H1 (cell line): Measurements from ENCODE around the gene ZNF14. TPM values are rescaled to one million over a fixed set of nuclear protein-coding genes. Genes with fewer than 3 reads are reported as not detected.

Experiments
- CTCF ChIA-PET: fragments of 300-600 bp; sonication (Branson Sonifier 250); formaldehyde crosslinking; loops from one replicate; lab custom pipeline; 2021; ENCODE audit not compliant: partially characterized antibody; lab: Charles Lee
- POLR2A ChIA-PET: fragments of 300-600 bp; sonication (Branson Sonifier 250); formaldehyde crosslinking; loops from one replicate; lab custom pipeline; 2021; ENCODE audit warnings: inconsistent platforms; ENCODE audit not compliant: partially characterized antibody; lab: Charles Lee
- DNase-seq, 2 experiments: peaks; one replicate each; pipeline versions ENCODE4 v3.0.0 to v3.0.0-alpha.2; 2010 to 2022; ENCODE audit warnings: low spot score in 2 of 2, low read depth in 1 of 2, mixed read lengths in 1 of 2
- FAIRE-seq: peaks from 2 replicates; lab custom pipeline; 2011; peaks lifted over from hg19 to GRCh38; lab: Jason Lieb, UNC
- H2AFZ ChIP-seq: 2 replicates; pipeline ENCODE4 v1.8.1; 2012; ENCODE audit warnings: low read length, inconsistent platforms
- H2AK5ac ChIP-seq: 2 replicates; pipeline ENCODE4 v1.6.1; 2013; ENCODE audit warnings: low read depth, low read length
- H2BK120ac ChIP-seq: replicated peaks from 2 replicates; pipeline ENCODE3; 2013; ENCODE audit warnings: low read depth, low read length, inconsistent platforms
- H2BK12ac ChIP-seq: 2 replicates; pipeline ENCODE4 v1.6.1; 2013; ENCODE audit warnings: low read depth, low read length
- H2BK15ac ChIP-seq: 2 replicates; pipeline ENCODE4 v1.6.1; 2013; ENCODE audit warnings: low read length
- H2BK20ac ChIP-seq: 2 replicates; pipeline ENCODE4 v1.6.1; 2013; ENCODE audit warnings: low read length
- H2BK5ac ChIP-seq: 2 replicates; pipeline ENCODE4 v1.6.1; 2013; ENCODE audit warnings: low read depth, low read length
- H3K14ac ChIP-seq: 2 replicates; pipeline ENCODE4 v1.6.1; 2013; ENCODE audit warnings: inconsistent platforms; ENCODE audit not compliant: insufficient read length
- H3K18ac ChIP-seq: 2 replicates; pipeline ENCODE4 v1.6.1; 2013; ENCODE audit warnings: low read length; ENCODE audit errors: extremely low read depth
- H3K23ac ChIP-seq: 2 replicates; pipeline ENCODE4 v1.6.1; 2013; ENCODE audit warnings: inconsistent platforms; ENCODE audit not compliant: insufficient read length
- H3K23me2 ChIP-seq: 2 replicates; pipeline ENCODE4 v1.6.1; 2013; ENCODE audit warnings: low read depth, low read length
- H3K27ac ChIP-seq: 2 replicates; pipeline ENCODE4 v1.6.1; 2011; ENCODE audit warnings: low read depth, low read length, inconsistent platforms
- H3K27me3 ChIP-seq, 4 experiments: replicated peaks in 1 of 4; 1 replicate in 1 of 4; 2 replicates in 3 of 4; pipeline versions ENCODE4 v1.6.1 to v1.8.1; 2011 to 2013; ENCODE audit warnings: low read length in 3 of 4, mild to moderate bottlenecking in 3 of 4, inconsistent platforms in 2 of 4, mixed read lengths in 2 of 4, moderate library complexity in 1 of 4; ENCODE audit not compliant: control insufficient read depth in 3 of 4, insufficient read depth in 3 of 4; ENCODE audit errors: extremely low read depth in 1 of 4
- H3K36me3 ChIP-seq, 4 experiments: 2 replicates each; pipeline versions ENCODE4 v1.6.1 to v1.8.1; 2011 to 2013; ENCODE audit warnings: mild to moderate bottlenecking in 4 of 4, low read length in 3 of 4, moderate library complexity in 2 of 4, control low read depth in 1 of 4, inconsistent platforms in 1 of 4; ENCODE audit not compliant: insufficient read depth in 4 of 4, control insufficient read depth in 2 of 4
- H3K4ac ChIP-seq: replicated peaks from 2 replicates; pipeline ENCODE3; 2013; ENCODE audit warnings: low read length, low read depth, mixed read lengths, inconsistent platforms; ENCODE audit not compliant: insufficient read length
- H3K4me1 ChIP-seq, 4 experiments: replicated peaks in 1 of 4; 1 replicate in 1 of 4; 2 replicates in 3 of 4; pipeline versions ENCODE4 v1.6.1 to v1.8.1; 2011 to 2013; ENCODE audit warnings: low read length in 3 of 4, inconsistent platforms in 2 of 4, mixed read lengths in 1 of 4; ENCODE audit not compliant: insufficient read depth in 4 of 4, control insufficient read depth in 3 of 4
- H3K4me2 ChIP-seq, 2 experiments: 2 replicates each; pipeline versions ENCODE4 v1.6.1 to v1.8.1; 2011 to 2013; ENCODE audit warnings: low read depth in 2 of 2, low read length in 2 of 2, control low read depth in 1 of 2, inconsistent platforms in 1 of 2, mild to moderate bottlenecking in 1 of 2; ENCODE audit not compliant: insufficient read depth in 1 of 2
- H3K4me3 ChIP-seq, 4 experiments: fragments of 200-600, 300-600 bp in 1 of 4; sonication (generic), shearing (Covaris generic), sonication (Bioruptor Twin) in 1 of 4; 2 replicates each; pipeline versions ENCODE4 v1.5.1 to v1.8.1; 2011 to 2016; ENCODE audit warnings: low read length in 4 of 4, low read depth in 3 of 4, control low read depth in 2 of 4, inconsistent platforms in 2 of 4, mild to moderate bottlenecking in 2 of 4, mixed read lengths in 1 of 4, moderate library complexity in 1 of 4; ENCODE audit not compliant: insufficient read depth in 2 of 4; ENCODE audit errors: extremely low read depth in 1 of 4
- H3K56ac ChIP-seq: replicated peaks from 2 replicates; pipeline ENCODE3; 2013; ENCODE audit warnings: low read depth, mild to moderate bottlenecking, mixed read lengths, low read length, inconsistent platforms; ENCODE audit not compliant: insufficient read length
- H3K79me1 ChIP-seq: 2 replicates; pipeline ENCODE4 v1.6.1; 2013; ENCODE audit warnings: low read depth, low read length, control low read depth
- H3K79me2 ChIP-seq, 2 experiments: 2 replicates each; pipeline versions ENCODE4 v1.6.1 to v1.8.1; 2012 to 2013; ENCODE audit warnings: low read length in 2 of 2, mild to moderate bottlenecking in 2 of 2, inconsistent platforms in 1 of 2; ENCODE audit not compliant: insufficient read depth in 2 of 2, control insufficient read depth in 1 of 2
- H3K9ac ChIP-seq, 4 experiments: replicated peaks in 1 of 4; 1 replicate in 1 of 4; 2 replicates in 3 of 4; pipeline versions ENCODE4 v1.6.1 to v1.8.1; 2011 to 2013; ENCODE audit warnings: low read depth in 3 of 4, low read length in 3 of 4, control low read depth in 2 of 4, mild to moderate bottlenecking in 2 of 4, moderate library complexity in 2 of 4, inconsistent platforms in 1 of 4; ENCODE audit errors: extremely low read depth in 1 of 4
- H3K9me3 ChIP-seq, 2 experiments: 2 replicates each; pipeline versions ENCODE4 v1.6.1 to v1.8.1; 2012 to 2013; ENCODE audit warnings: mild to moderate bottlenecking in 2 of 2, moderate library complexity in 2 of 2, control low read depth in 1 of 2, inconsistent platforms in 1 of 2, low read depth in 1 of 2, low read length in 1 of 2, mixed read lengths in 1 of 2; ENCODE audit not compliant: insufficient read depth in 2 of 2
- H4K20me1 ChIP-seq, 2 experiments: replicated peaks in 1 of 2; 2 replicates each; pipeline versions ENCODE3 to v1.8.1; 2011 to 2013; ENCODE audit warnings: inconsistent platforms in 2 of 2, low read length in 2 of 2, mild to moderate bottlenecking in 1 of 2; ENCODE audit not compliant: insufficient read depth in 2 of 2, control insufficient read depth in 1 of 2
- H4K5ac ChIP-seq: 2 replicates; pipeline ENCODE4 v1.6.1; 2013; ENCODE audit warnings: low read length, low read depth, mixed read lengths, inconsistent platforms; ENCODE audit not compliant: insufficient read length
- H4K8ac ChIP-seq: 2 replicates; pipeline ENCODE4 v1.8.0; 2013; ENCODE audit warnings: mild to moderate bottlenecking, moderate library complexity, low read length, inconsistent platforms; ENCODE audit not compliant: insufficient read depth; ENCODE audit errors: extremely low read depth
- H4K91ac ChIP-seq: replicated peaks from 2 replicates; pipeline ENCODE3; 2013; ENCODE audit warnings: low read length, mixed read lengths, inconsistent platforms; ENCODE audit not compliant: insufficient read length
- CTCF ChIP-seq, 3 experiments: IDR thresholded peaks; 1 replicate in 2 of 3; 2 replicates in 1 of 3; pipeline versions ENCODE4 v1.5.1 to v1.6.1; 2011; ENCODE audit warnings: low read length in 3 of 3, mild to moderate bottlenecking in 3 of 3, inconsistent platforms in 2 of 3, low read depth in 1 of 3, moderate library complexity in 1 of 3; ENCODE audit not compliant: insufficient read depth in 1 of 3; ENCODE audit errors: control extremely low read depth in 1 of 3
- EGR1 ChIP-seq: IDR thresholded peaks from 2 replicates; pipeline ENCODE4 v1.6.1; 2011; ENCODE audit warnings: low read depth, low read length, borderline replicate concordance
- FOSL1 ChIP-seq: IDR thresholded peaks from 2 replicates; pipeline ENCODE4 v1.6.1; 2011; ENCODE audit warnings: mild to moderate bottlenecking, low read depth, low read length, moderate library complexity; ENCODE audit not compliant: insufficient read depth
- GTF2F1 ChIP-seq: IDR thresholded peaks from 2 replicates; pipeline ENCODE4 v1.6.1; 2012; ENCODE audit warnings: low read depth, low read length, improper control_type of control experiment, borderline replicate concordance
- RAD21 ChIP-seq, 2 experiments: IDR thresholded peaks in 1 of 2; conservative IDR thresholded peaks in 1 of 2; 2 replicates each; pipeline ENCODE4 v1.6.1; 2011; ENCODE audit warnings: low read depth in 2 of 2, low read length in 2 of 2, improper control_type of control experiment in 1 of 2, inconsistent platforms in 1 of 2, mild to moderate bottlenecking in 1 of 2, moderate library complexity in 1 of 2
- SIRT6 ChIP-seq: IDR thresholded peaks from one replicate; pipeline ENCODE4 v1.7.1; 2012; ENCODE audit warnings: low read length, inconsistent platforms
- TAF1 ChIP-seq: IDR thresholded peaks from 2 replicates; pipeline ENCODE4 v1.6.1; 2011; ENCODE audit warnings: mild to moderate bottlenecking, low read depth, low read length
- YY1 ChIP-seq: IDR thresholded peaks from 2 replicates; pipeline ENCODE4 v1.6.1; 2011; ENCODE audit warnings: low read depth, mild to moderate bottlenecking, low read length
- WGBS, 2 experiments: shearing (Covaris generic) in 1 of 2; methylation state at CpG; one replicate each; pipeline versions ENCODE4 v1.1.6 to v1.1.7; 2013 to 2015; ENCODE audit warnings: low lambda C conversion rate in 2 of 2, mixed read lengths in 2 of 2, inconsistent platforms in 1 of 2, low coverage in 1 of 2, missing lambda C conversion rate in 1 of 2; ENCODE audit not compliant: insufficient replicate concordance in 2 of 2, insufficient coverage in 1 of 2, insufficient read length in 1 of 2; ENCODE audit errors: extremely low coverage in 1 of 2, missing lambda C conversion rate in 1 of 2; 5-methylcytosine and 5-hydroxymethylcytosine counted together
- polyA plus RNA-seq, 7 experiments: library from polyadenylated mRNA; depleted of rRNA in 3 of 7; stranded (reverse) in 5 of 7; unstranded in 2 of 7; fragments of >200 nt in 5 of 7; fragments of 200-250 nt in 2 of 7; gene quantifications; 1 replicate in 5 of 7; 2 replicates in 1 of 7; 4 replicates in 1 of 7; pipeline versions ENCODE4 v1.2.1 to v1.2.3, GENCODE V29; 2011 to 2013; ENCODE audit warnings: missing spikeins in 2 of 7, mixed read lengths in 2 of 7
- total RNA-seq: library from RNA; stranded (reverse); fragmentation: NEBNext Ultra II Directional; extraction: Animal tissue kit (Norgen Biotek cat#: 25700); gene quantifications from 2 replicates; pipeline ENCODE4 v1.2.1, GENCODE V29; 2021

ZNF14 gene
- total and polyA plus RNA-seq, 2 of the 8 experiments (the other 6 are each of a cell fraction or from before 2014, with no cell fraction given), result 1.00 to 7.4 TPM

GRCh38 chr19:19776206-19777008 lies 43.5 kb upstream of the ZNF14 start:
- Histone ChIP-seq H3K4me3 (peak overlapping the region; percentile 79 to 94 (median 91)), H3K4me2 (peak overlapping the region; percentile 85 to 94), H4K91ac (no peak overlapping the region), H3K23ac (no peak overlapping the region), H3K27ac (peak overlapping the region; percentile 53; the same call in 1 of the 2 replicates), H2AK5ac (no peak overlapping the region), H3K18ac (0 out of 2 replicates have a peak overlapping the region, but pooled peaks have one; percentile 54), H3K9me3 (no peaks in the 10 kb centered on the region), H4K5ac (peak overlapping the region; percentile 85), H3K56ac (no peak overlapping the region), H3K27me3 (no peaks in the 10 kb centered on the region), H2BK120ac (no peak overlapping the region), H3K79me1 (no peaks in the 10 kb centered on the region; the same call in none of the 2 replicates), H2BK12ac (no peak overlapping the region), H3K9ac (peak overlapping the region in 3 of 4 experiments; percentile 62 to 91 (median 69); a peak in 6 of 7 replicates), H3K4me1 (peaks cover 0 to 7% (median 0%) of the 10 kb centered on the region in 4 experiments; a peak in 2 of 7 replicates), H3K4ac (no peak overlapping the region), H4K8ac (peak overlapping the region; percentile 45; the same call in 1 of the 2 replicates), H2BK15ac (0 out of 2 replicates have a peak overlapping the region, but pooled peaks have one; percentile 61), H2BK5ac (peak overlapping the region; percentile 91), H2BK20ac (no peak overlapping the region), H3K36me3 (no peaks in the 10 kb centered on the region), H4K20me1 (no peaks in the 10 kb centered on the region), H3K23me2 (peaks cover 9% of the 10 kb centered on the region), H3K79me2 (peaks cover 0 to 12% of the 10 kb centered on the region in 2 experiments; a peak in 2 of 4 replicates), H3K14ac (peak overlapping the region; percentile 13), H2AFZ (peak overlapping the region; percentile 98)
- DNase-seq, result peak; percentile 94 to 98
- ChIA-PET POLR2A (interaction anchor here (0.9 to 4.5 kb wide), 11 partner anchors 12 to 180 kb away, joined by 3 to 36 read pairs (median 5); partner anchors contain the start of genes ZNF101, ZNF253 and ZNF93), CTCF (interaction anchor here (0.6 to 0.8 kb wide), 4 partner anchors 40 to 840 kb away, joined by 3 to 5 read pairs (median 4); no protein-coding TSS in a partner anchor)
- WGBS, 2 experiments, result 1% methylated on average over 36 of the region's 36 CpGs; no CpG with 5 or more reads in 1 of the 2 experiments
- FAIRE-seq, result peak; percentile 91
- no peak; a peak in 1 of 4 replicates for TF ChIP-seq RAD21 (IDR thresholded peaks at IDR 0.05 in 1 of 2, conservative IDR thresholded peaks at IDR 0.05 in 1 of 2; ENCODE audit: low read depth in 2 of 2, low read length in 2 of 2)
- no peak for TF ChIP-seq GTF2F1
- TF ChIP-seq TAF1, result peak; percentile 74
- TF ChIP-seq YY1, result peak; percentile 77; the same call in 1 of the 2 replicates
- TF ChIP-seq FOSL1, result no peak
- TF ChIP-seq SIRT6, result no peak
- TF ChIP-seq CTCF (IDR thresholded peaks at IDR 0.05; ENCODE audit: control extremely low read depth in 1 of 3, insufficient read depth in 1 of 3, low read depth in 1 of 3, low read length in 3 of 3), result peak in 1 of 3 experiments; percentile 2; a peak in 1 of 4 replicates
- TF ChIP-seq EGR1, result no peak
